AG04449 (cell line): ENCODE results near the gene IGSF21.

ENCODE experiments used
- CTCF ChIA-PET: fragments of 350-600 bp; formaldehyde crosslinking; extraction: SDS; loops from one replicate; lab custom pipeline; 2021; ENCODE audit warnings: antibody characterized with exemption; lab: Yijun Ruan, JAX
- POLR2A ChIA-PET: fragments of 400-600, 350-600 bp; formaldehyde crosslinking; extraction: SDS; loops from one replicate; lab custom pipeline; 2020; ENCODE audit warnings: antibody characterized with exemption, inconsistent platforms; lab: Yijun Ruan, JAX
- DNase-seq: peaks from one replicate; pipeline ENCODE4 v3.0.0-alpha.2; 2010; ENCODE audit warnings: low read depth, low spot score
- H3K4me3 ChIP-seq: 2 replicates; pipeline ENCODE4 v1.5.1; 2011; ENCODE audit warnings: low read depth, mild to moderate bottlenecking, control low read depth, low read length
- CTCF ChIP-seq: IDR thresholded peaks from one replicate; pipeline ENCODE4 v1.5.1; 2011; ENCODE audit warnings: mild to moderate bottlenecking, moderate library complexity, low read length, control low read depth, inconsistent platforms; ENCODE audit not compliant: insufficient read depth; ENCODE audit errors: missing control alignments

The IGSF21 gene

GRCh38 chr1:18079941-18080735 lies 27.5 kb upstream of the IGSF21 start:
- DNase-seq, result no peak
- CTCF ChIA-PET, result no interaction called here

GRCh38 chr1:18085387-18086074 lies 22.1 kb upstream of the IGSF21 start:
- ChIA-PET POLR2A (no interaction called here), CTCF (interaction anchor here (1.0 kb wide), 1 partner anchor 15 kb away, joined by 4 read pairs; no protein-coding TSS in a partner anchor)
- no peak overlapping the region for H3K4me3 ChIP-seq
- no peak for DNase-seq
- TF ChIP-seq CTCF, result no peak

More at GRCh38 chr1:18079941-18080735, 27.5 kb upstream of the IGSF21 start:
- POLR2A ChIA-PET, result no interaction called here
- no peak for TF ChIP-seq CTCF
- H3K4me3 ChIP-seq, result no peak overlapping the region

GRCh38 chr1:18088077-18088594 lies 19.5 kb upstream of the IGSF21 start:
- ChIA-PET CTCF (no interaction called here), POLR2A (no interaction called here)
- no peak for TF ChIP-seq CTCF
- no peak for DNase-seq
- H3K4me3 ChIP-seq, result no peak overlapping the region

- TF ChIP-seq CTCF, result no peak
- no peak overlapping the region for H3K4me3 ChIP-seq
- ChIA-PET POLR2A (no interaction called here), CTCF (no interaction called here)
- DNase-seq, result no peak
Measured at GRCh38 chr1:18089488-18089887, 18.1 kb upstream of the IGSF21 start.

GRCh38 chr1:18090636-18091035 lies 17.0 kb upstream of the IGSF21 start:
- ChIA-PET CTCF (interaction anchor here (0.5 to 2.5 kb wide), 2 partner anchors 10 to 558 kb away, joined by 3 to 18 read pairs; no protein-coding TSS in a partner anchor), POLR2A (no interaction called here)

More at GRCh38 chr1:18090636-18091035, 17.0 kb upstream of the IGSF21 start:
- DNase-seq, result no peak
- no peak overlapping the region for H3K4me3 ChIP-seq
- no peak for TF ChIP-seq CTCF
